Measurements from ENCODE around the gene CDK15.
"Not testable (repeated sequence)": the region's sequence is repeated elsewhere in the genome, so short reads cannot be mapped to it uniquely, and the experiment has no call there.

CDK15 gene

DNA sequence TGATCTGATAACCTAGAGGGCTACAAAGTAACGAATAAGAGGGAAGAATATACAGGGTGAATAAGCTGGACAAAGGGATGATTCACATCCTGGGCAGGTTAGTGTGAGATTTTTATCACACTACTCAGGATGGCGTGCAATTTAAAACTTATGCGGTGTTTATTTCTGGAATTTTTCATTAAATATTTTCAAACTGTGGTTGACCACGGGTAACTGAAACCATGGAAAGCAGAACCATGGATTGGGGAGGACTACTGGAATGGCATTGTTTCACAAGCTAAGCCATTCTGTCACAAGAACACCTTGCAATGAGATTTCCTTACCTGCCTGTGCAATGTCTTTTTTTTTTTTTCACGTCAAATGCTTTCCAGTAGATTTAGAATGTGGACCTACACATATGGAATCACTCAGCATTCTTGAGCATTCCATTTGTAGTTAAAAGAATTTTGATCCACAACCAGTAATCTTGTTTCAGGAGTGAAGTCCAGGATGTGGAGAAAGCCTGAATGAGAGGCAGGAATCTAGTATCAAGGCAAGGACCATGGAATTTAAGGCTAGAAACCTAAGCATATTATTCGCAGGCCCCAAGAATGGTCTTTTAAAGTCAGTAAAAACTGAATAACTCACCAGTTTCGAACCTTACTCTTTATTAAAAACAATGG is 8.0 kb upstream of the CDK15 start:
- H3K4me3 Mint-ChIP-seq = no peak overlapping the region
- H3K27me3 Mint-ChIP-seq (ENCODE audit: low read depth) = peaks cover 29% of the 10 kb centered on the region
- no peak overlapping the region for H3K27ac Mint-ChIP-seq
- H3K9me3 Mint-ChIP-seq = no peaks in the 10 kb centered on the region
- no peaks in the 10 kb centered on the region for H3K4me1 Mint-ChIP-seq (ENCODE audit: low read depth)
- H3K36me3 Mint-ChIP-seq (ENCODE audit: low read depth) = no peaks in the 10 kb centered on the region

DNA sequence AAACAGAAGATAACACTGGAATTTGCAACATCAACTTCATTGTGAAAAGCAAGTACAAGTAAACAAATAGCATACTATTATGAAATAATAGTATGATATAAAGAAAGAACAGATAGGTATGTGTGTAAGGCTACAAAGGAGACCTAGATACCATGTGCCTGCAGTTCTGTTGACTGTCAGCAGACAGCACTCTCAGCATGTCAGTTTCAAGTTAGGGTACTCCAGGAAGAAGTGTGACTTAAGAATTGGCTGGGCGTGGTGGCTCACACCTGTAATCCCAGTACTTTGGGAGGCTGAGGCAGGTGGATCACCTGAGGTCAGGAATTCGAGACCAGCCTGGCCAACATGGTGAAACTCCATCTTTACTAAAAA is 7.4 kb upstream of the CDK15 start:
- not testable (repeated sequence) for H3K36me3 Mint-ChIP-seq (ENCODE audit: low read depth); H3K4me1 Mint-ChIP-seq (ENCODE audit: low read depth); H3K4me3 Mint-ChIP-seq; H3K9me3 Mint-ChIP-seq; H3K27ac Mint-ChIP-seq
- H3K27me3 Mint-ChIP-seq (ENCODE audit: low read depth) = peaks cover 29% of the 10 kb centered on the region

DNA sequence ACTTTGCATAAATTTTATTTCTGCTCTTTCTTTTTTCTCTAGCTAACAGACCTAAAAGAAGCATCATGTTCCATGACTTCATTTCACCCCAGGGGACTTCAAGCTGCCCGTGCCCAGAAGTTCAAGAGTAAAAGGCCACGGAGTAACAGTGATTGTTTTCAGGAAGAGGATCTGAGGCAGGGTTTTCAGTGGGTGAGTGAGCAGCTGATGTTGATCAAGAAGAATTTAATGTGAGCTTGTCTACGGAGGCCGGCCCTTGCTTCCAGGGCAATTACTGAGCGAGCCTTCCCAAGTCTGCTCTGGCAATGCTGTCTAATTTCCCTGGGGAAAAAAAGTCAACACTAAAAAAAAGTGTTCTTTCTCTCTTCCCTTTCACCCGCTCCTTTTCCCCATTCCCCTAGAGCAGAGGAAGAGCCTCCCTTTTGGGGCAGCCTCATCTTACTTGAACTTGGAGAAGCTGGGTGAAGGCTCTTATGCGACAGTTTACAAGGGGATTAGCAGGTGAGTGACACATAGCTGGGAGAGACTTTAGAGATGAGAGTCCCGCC is 1.2 kb downstream of the CDK15 start:
- Mint-ChIP-seq H3K9me3 (no peaks in the 10 kb centered on the region), H3K4me1 (ENCODE audit: low read depth) (no peaks in the 10 kb centered on the region), H3K27me3 (ENCODE audit: low read depth) (peaks cover 31% of the 10 kb centered on the region), H3K27ac (no peak overlapping the region), H3K4me3 (no peak overlapping the region), H3K36me3 (ENCODE audit: low read depth) (no peaks in the 10 kb centered on the region)

DNA sequence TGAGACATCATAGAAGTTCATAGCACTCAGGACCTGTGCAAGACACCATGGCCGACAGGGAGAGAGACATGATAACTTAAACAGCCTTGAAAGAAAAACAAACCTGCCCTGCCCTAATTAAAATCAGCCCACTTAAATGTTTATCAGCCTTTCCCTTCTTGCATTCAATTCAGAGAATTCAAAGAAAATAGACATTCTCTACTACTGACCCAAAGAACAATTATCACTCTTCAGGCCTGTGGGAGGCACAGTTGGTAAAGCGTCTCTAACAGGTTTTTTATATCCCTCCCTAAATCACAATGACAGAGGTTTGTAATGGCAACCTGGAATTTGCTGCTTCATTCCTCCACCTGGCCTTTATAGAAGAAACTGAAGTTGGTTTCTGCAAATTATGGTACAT is 1.7 kb downstream of the CDK15 start:
- H3K27ac Mint-ChIP-seq = no peak overlapping the region
- no peaks in the 10 kb centered on the region for H3K9me3 Mint-ChIP-seq
- peaks cover 29% of the 10 kb centered on the region for H3K27me3 Mint-ChIP-seq (ENCODE audit: low read depth)
- H3K36me3 Mint-ChIP-seq (ENCODE audit: low read depth) = no peaks in the 10 kb centered on the region
- H3K4me3 Mint-ChIP-seq = no peak overlapping the region
- no peaks in the 10 kb centered on the region for H3K4me1 Mint-ChIP-seq (ENCODE audit: low read depth)

DNA sequence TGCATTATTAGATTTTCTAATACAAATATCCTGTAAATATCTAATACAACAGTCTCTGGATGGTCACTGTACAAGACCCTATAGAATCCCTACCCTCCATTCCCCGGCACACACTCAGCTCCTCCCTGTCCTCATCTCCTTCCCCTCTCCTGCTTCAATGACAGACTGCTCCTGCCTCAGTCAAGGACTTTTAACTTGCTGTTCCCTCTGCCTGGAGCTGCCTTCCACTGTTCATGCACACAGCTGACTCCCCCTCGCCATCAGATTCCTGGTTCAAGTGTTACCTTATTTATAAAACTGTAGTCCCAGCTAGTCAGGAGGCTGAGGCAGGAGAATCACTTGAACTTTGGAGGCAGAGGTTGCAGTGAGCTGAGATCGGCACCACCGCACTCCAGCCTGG is 3.3 kb downstream of the CDK15 start:
- Mint-ChIP-seq H3K9me3 (no peaks in the 10 kb centered on the region), H3K4me1 (ENCODE audit: low read depth) (no peaks in the 10 kb centered on the region), H3K27me3 (ENCODE audit: low read depth) (peaks cover 35% of the 10 kb centered on the region), H3K27ac (no peak overlapping the region), H3K36me3 (ENCODE audit: low read depth) (no peaks in the 10 kb centered on the region), H3K4me3 (no peak overlapping the region)

DNA sequence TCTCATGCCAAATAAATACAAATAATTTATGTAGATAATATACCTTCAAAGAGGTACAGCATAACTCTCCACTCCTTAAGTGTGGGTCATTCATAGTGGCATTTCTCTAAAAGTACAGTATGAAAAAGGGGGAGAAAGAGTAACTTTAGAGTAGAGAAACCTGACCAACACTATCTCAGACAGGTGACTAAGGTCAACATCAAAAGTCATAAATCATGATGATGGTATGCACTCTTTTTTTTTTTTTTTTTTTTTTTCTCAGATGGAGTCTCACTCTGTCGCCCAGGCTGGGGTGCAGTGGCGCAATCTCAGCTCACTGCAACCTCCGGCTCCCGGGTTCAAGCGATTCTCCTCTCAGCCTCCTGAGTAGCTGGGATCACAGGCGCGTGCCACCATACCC is 4.3 kb downstream of the CDK15 start:
- not testable (repeated sequence) for H3K4me1 Mint-ChIP-seq (ENCODE audit: low read depth); H3K4me3 Mint-ChIP-seq; H3K36me3 Mint-ChIP-seq (ENCODE audit: low read depth); H3K27ac Mint-ChIP-seq; H3K9me3 Mint-ChIP-seq
- peaks cover 35% of the 10 kb centered on the region for H3K27me3 Mint-ChIP-seq (ENCODE audit: low read depth)

DNA sequence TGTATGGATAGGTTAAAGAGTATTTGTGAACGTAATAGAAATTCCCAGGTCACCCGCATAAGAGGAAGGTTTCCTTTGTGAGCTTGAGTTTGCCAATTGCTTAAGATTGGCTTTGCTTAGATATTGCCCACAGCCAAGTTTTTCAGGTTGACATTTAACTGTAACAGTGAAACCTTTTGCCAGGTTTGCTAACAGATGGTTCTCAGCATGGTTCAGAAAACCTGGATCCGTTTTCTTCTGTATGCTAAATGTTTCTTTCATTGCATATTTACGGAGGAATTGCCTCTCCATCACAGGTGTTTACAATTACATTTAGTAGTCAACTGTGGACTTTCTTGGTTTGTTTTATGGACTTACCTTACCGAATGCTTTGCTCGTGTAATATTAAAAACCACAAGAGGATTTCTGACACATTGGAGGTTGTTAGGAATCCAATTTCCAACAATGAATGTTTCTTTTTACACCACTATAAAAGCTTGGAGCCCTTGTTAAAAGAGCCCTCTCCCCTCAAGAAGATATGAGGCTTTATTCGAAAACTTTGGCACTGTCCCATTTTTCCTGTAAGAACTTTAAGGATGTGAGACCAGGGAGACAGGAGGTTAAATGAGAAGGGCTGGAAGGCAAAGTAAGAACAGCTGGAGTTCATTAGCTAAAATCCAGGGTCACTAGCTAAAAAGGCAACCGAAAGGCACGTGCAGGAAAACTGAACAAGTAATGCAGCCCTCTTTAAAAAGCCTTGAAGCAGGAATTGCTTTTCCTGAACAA is 7.8 kb downstream of the CDK15 start:
- peaks cover 25% of the 10 kb centered on the region for H3K27me3 Mint-ChIP-seq (ENCODE audit: low read depth)
- H3K27ac Mint-ChIP-seq = no peak overlapping the region

DNA sequence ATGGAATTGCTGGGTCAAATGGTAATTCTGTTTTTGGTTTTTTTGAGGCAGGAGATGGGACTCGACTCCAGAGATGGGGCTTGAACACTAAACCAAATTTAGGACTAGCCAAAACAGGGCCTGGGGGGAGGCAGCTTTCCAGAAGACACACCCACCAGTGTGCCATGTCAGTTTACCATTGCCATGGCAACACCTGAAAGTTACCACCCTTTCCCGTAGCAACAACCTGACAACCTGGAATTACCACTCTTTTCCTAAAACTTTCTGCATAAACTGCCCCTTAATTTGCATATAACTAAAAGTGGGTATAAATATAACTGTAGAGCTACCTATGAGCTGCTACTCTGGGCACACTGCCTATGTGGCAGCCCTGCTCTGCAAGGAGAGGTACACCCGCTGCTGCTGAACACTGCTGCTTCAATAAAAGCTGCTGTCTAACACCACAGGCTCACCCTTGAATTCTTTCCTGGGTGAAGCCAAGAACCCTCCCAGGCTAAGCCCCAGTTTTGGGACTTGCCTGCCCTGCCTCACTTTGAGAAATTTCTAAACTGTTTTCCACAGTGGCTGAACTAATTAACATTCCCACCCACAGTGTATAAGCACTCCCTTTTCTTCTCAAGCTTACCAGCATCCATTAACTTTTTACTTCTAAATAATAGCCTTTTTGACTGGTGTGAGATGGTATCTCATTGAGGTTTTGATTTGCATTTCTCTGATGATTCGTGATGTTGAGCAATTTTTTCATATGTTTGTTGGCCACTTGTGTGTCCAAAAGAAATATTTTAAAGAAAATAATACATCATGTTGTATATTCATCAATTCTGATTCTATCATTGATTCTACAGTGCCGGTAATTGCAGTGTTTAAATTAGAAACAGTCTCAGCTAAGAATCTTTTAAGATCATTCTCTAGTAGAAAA is 10.6 kb downstream of the CDK15 start:
- H3K4me3 Mint-ChIP-seq = no peak overlapping the region
- H3K9me3 Mint-ChIP-seq = no peaks in the 10 kb centered on the region
- no peaks in the 10 kb centered on the region for H3K36me3 Mint-ChIP-seq (ENCODE audit: low read depth)
- H3K4me1 Mint-ChIP-seq (ENCODE audit: low read depth) = no peaks in the 10 kb centered on the region
- peaks cover 24% of the 10 kb centered on the region for H3K27me3 Mint-ChIP-seq (ENCODE audit: low read depth)
- no peak overlapping the region for H3K27ac Mint-ChIP-seq

More for the DNA sequence above, 7.8 kb downstream of the CDK15 start:
- Mint-ChIP-seq H3K9me3 (no peaks in the 10 kb centered on the region), H3K4me1 (ENCODE audit: low read depth) (no peaks in the 10 kb centered on the region), H3K36me3 (ENCODE audit: low read depth) (no peaks in the 10 kb centered on the region), H3K4me3 (no peak overlapping the region)

DNA sequence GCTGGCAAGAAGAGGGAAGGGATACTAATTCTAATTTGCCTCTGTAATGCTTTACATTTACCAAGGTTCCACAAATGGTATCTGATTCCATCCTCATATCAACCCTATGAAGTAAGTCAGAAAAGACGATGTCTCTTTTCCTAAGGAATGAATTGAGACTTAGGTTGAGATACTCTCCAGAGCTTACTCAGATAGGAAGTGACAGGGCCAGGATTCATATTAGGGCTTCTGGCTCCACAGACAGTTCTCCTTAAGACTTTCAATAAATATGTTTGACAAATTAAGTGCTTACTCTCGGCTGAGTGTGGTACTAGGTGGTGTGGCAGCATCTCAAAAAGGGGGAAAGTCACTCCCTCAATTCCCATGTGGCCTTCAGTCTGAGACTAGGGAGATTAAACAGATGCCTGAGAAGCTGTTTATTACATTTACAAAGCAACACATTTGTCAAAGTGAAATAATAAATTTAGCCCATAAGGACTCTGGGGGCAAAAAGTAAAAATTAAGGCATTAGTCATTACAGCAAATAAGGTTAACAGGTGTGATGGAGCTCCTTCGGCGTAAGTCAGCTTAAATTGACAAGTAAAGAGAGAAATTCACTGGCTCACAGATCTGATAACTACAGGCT is 14.2 kb downstream of the CDK15 start:
- H3K36me3 Mint-ChIP-seq (ENCODE audit: low read depth) = no peaks in the 10 kb centered on the region
- no peak overlapping the region for H3K27ac Mint-ChIP-seq
- no peaks in the 10 kb centered on the region for H3K4me1 Mint-ChIP-seq (ENCODE audit: low read depth)
- H3K4me3 Mint-ChIP-seq = no peak overlapping the region
- peaks cover 17% of the 10 kb centered on the region for H3K27me3 Mint-ChIP-seq (ENCODE audit: low read depth)
- no peaks in the 10 kb centered on the region for H3K9me3 Mint-ChIP-seq

DNA sequence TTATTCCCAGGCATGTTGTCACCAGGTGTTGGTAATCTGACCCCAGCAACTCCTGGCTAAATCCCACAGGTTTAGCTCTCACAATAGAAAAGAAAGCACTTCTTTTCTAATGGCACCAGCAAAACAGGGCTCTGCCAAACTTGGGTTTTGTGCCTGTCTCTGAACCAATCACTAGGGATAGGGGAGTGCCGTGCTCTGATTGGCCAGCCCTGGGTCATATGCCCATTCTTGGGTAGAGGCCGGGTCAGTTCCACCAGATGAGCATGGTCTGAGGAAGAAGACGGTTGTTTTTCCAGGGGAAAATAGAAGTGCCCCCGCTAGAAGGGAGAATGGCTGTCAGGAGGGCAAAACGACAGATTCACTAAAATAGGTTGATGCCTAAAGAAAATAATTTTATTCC is 14.7 kb downstream of the CDK15 start:
- Mint-ChIP-seq H3K4me3 (no peak overlapping the region), H3K36me3 (ENCODE audit: low read depth) (no peaks in the 10 kb centered on the region), H3K4me1 (ENCODE audit: low read depth) (no peaks in the 10 kb centered on the region), H3K9me3 (no peaks in the 10 kb centered on the region), H3K27ac (no peak overlapping the region), H3K27me3 (ENCODE audit: low read depth) (peaks cover 17% of the 10 kb centered on the region)

DNA sequence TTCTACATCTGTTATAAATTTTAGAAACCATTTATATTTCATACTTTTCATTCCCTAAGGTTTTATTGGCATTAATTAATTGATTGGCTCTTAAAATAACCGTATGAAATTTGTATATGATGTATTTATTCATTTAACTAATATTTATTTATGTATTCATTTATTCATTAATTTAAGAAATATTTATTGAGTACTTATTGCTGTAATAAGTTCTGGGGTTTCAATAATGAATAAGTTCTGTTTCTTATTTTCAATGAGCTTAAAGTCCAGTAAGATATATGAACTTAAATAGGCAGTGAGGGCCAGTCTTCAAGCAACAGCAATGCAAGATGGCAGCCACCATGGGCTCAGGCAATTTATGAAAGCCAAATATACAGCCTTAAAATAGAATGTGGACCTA is 17.9 kb downstream of the CDK15 start:
- Mint-ChIP-seq H3K4me3 (no peak overlapping the region), H3K27ac (no peak overlapping the region), H3K27me3 (ENCODE audit: low read depth) (peaks cover 10% of the 10 kb centered on the region)

DNA sequence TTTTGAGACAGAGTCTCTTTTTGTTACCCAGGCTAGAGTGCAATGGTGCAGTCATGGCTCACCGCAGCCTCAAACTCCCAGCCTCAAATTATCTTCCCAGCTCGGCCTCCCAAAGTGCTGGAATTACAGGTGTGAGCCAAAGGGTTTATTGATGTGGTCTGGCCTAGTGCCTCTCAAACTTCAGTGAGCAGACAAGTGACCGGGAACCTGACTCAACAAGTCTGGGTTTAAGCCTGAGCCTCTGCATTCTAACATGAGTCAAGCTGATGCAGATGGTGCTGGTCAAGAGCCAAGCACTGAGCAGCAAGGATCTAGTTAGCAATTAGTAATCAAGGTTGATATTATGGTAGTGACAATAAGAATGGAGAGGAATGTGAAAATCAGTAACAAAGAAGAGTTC is 21.3 kb downstream of the CDK15 start:
- H3K27ac Mint-ChIP-seq = no peak overlapping the region
- H3K4me3 Mint-ChIP-seq = no peak overlapping the region
- H3K9me3 Mint-ChIP-seq = no peaks in the 10 kb centered on the region
- H3K36me3 Mint-ChIP-seq (ENCODE audit: low read depth) = no peaks in the 10 kb centered on the region
- H3K4me1 Mint-ChIP-seq (ENCODE audit: low read depth) = no peaks in the 10 kb centered on the region
- H3K27me3 Mint-ChIP-seq (ENCODE audit: low read depth) = peaks cover 10% of the 10 kb centered on the region

More for the DNA sequence above, 17.9 kb downstream of the CDK15 start:
- H3K4me1 Mint-ChIP-seq (ENCODE audit: low read depth) = no peaks in the 10 kb centered on the region
- no peaks in the 10 kb centered on the region for H3K9me3 Mint-ChIP-seq
- H3K36me3 Mint-ChIP-seq (ENCODE audit: low read depth) = no peaks in the 10 kb centered on the region

DNA sequence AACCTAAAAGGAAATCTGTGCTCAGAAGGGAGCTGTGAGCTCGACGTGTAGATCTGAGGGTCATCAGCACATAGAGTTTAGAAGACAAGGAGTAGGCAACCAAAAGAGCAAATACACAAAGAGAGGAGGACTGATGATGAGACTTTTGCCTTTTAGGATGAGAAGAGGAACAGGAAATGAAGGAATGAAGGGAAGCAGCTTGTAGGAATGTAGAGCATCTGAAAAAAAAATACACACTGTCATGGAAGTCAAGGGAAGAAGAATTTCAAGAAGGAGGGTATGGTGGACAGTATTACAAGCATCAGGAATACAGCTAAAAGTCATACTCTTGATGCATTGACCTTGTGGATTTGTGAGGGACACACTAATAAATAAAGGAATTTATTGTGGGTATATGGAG is 21.9 kb downstream of the CDK15 start:
- no peaks in the 10 kb centered on the region for H3K4me1 Mint-ChIP-seq (ENCODE audit: low read depth)
- H3K4me3 Mint-ChIP-seq = no peak overlapping the region
- H3K27me3 Mint-ChIP-seq (ENCODE audit: low read depth) = peaks cover 10% of the 10 kb centered on the region
- H3K36me3 Mint-ChIP-seq (ENCODE audit: low read depth) = no peaks in the 10 kb centered on the region
- no peaks in the 10 kb centered on the region for H3K9me3 Mint-ChIP-seq
- H3K27ac Mint-ChIP-seq = no peak overlapping the region

DNA sequence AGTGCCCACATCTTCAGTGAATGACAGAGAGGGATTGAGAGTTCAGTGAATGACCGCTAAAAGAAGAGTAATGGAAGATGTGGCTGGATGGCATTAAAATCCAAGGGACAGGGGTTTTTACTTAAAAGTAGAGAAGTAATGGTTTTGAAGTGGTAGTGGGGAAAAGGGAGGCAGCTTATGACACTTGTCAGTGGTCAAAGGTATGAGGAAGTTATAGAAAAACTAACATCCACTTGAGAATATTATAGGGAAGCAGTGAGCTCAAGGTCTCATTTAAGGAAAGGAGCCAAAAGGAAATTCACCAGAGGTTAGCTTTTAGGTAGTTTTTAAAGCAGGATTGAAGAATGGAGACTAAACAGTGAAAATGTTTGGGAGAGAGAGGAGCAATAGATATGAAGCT is 24.3 kb downstream of the CDK15 start:
- H3K4me1 Mint-ChIP-seq (ENCODE audit: low read depth) = no peaks in the 10 kb centered on the region
- no peak overlapping the region for H3K4me3 Mint-ChIP-seq
- H3K36me3 Mint-ChIP-seq (ENCODE audit: low read depth) = no peaks in the 10 kb centered on the region
- H3K27ac Mint-ChIP-seq = no peak overlapping the region
- H3K27me3 Mint-ChIP-seq (ENCODE audit: low read depth) = peaks cover 10% of the 10 kb centered on the region
- no peaks in the 10 kb centered on the region for H3K9me3 Mint-ChIP-seq
